Uterus (tissue), 2 donors: ENCODE data around the gene MMP25.

Experiments used
- POLR2A ChIP-seq, 2 donors: fragments of 450-650 bp; IDR thresholded peaks; one replicate each; pipeline ENCODE4 v1.6.1; 2016; ENCODE audit warnings: antibody characterized with exemption in 2 of 2, mild to moderate bottlenecking in 1 of 2, moderate library complexity in 1 of 2
- TF ChIP-seq, protein P1 (sequence below), 4 experiments: fragments of 200-600 bp in 2 of 4; fragments of 450-650 bp in 2 of 4; sonication (generic) in 2 of 4; IDR thresholded peaks; one replicate each; pipeline ENCODE4 v1.5.1; 2016 to 2019; ENCODE audit warnings: antibody characterized with exemption in 4 of 4, mild to moderate bottlenecking in 2 of 4, moderate library complexity in 1 of 4

DNA sequence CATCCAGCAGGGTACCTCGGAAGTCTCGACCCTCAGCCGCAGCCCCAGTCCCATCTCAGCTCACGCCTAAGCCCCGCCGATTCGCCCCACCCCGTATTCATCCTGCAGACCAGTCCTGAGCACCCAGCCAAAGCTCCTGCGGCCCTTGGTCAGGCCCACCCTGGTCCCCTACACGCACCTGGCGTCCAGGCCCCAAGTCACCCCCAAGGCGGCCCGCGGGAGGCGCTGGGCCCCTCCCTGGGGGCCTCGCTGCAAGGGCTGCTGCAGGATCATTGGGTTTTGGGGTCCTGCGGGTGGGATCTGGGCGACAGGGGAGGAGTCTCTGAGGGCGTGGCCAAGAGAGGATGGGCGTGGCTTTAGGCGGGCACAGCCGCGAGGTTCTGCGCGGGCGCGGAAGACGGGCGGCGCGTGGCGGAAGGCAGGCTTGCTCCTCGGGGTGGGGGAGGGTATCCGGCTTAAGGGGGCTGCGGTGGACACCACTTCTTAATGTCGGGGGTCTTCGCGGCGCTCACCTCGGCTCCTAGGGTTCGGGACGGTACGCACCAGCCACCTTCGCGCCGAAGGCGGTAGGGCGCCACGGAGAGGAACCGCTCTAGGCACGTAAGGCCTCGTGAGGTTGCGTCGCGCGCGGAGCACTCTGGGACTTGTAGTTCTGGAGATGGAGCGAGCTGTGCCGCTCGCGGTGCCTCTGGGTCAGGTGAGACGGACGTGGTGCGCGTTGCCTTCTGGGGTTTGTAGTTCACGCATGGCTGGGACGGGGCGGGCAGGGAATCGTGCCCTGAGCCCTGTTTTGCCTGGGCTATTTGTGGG lies 22.5 kb upstream of the MMP25 start, which contains the start of the genes HCFC1R1 and THOC6:
- TF ChIP-seq, protein P1, sequence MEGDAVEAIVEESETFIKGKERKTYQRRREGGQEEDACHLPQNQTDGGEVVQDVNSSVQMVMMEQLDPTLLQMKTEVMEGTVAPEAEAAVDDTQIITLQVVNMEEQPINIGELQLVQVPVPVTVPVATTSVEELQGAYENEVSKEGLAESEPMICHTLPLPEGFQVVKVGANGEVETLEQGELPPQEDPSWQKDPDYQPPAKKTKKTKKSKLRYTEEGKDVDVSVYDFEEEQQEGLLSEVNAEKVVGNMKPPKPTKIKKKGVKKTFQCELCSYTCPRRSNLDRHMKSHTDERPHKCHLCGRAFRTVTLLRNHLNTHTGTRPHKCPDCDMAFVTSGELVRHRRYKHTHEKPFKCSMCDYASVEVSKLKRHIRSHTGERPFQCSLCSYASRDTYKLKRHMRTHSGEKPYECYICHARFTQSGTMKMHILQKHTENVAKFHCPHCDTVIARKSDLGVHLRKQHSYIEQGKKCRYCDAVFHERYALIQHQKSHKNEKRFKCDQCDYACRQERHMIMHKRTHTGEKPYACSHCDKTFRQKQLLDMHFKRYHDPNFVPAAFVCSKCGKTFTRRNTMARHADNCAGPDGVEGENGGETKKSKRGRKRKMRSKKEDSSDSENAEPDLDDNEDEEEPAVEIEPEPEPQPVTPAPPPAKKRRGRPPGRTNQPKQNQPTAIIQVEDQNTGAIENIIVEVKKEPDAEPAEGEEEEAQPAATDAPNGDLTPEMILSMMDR (IDR thresholded peaks at IDR 0.05): peak in 3 of 4 experiments; percentile 6 to 34 (median 16)
- TF ChIP-seq POLR2A (IDR thresholded peaks at IDR 0.05): peak; percentile 59 to 82
